WTC11 (cell line): ENCODE measurements around the gene FRMD8. TPM values are rescaled to one million over a fixed set of nuclear protein-coding genes. Genes with fewer than 3 reads are reported as not detected.

Experiments used
- ATAC-seq: fragments of 200-7000 bp; cut with Tn5 transposase; 2 replicates; pipeline ENCODE4 v1.10.0; 2021; ENCODE audit warnings: mild to moderate bottlenecking, moderate library complexity
- CTCF ChIA-PET: fragments of 300-600 bp; sonication (Branson Sonifier 250); formaldehyde crosslinking; loops from one replicate; lab custom pipeline; 2021; ENCODE audit warnings: antibody characterized with exemption; lab: Charles Lee
- POLR2A ChIA-PET: fragments of 350-600 bp; sonication (Branson Sonifier 250); formaldehyde crosslinking; loops from one replicate; lab custom pipeline; 2021; ENCODE audit warnings: antibody characterized with exemption; lab: Charles Lee
- DNase-seq: peaks from one replicate; pipeline ENCODE4 v3.0.0; 2021; ENCODE audit warnings: low spot score
- H3K27ac Mint-ChIP-seq: 2 replicates; pipeline ENCODE4 v1.8.0; 2021; ENCODE audit warnings: mixed read lengths
- H3K27me3 Mint-ChIP-seq: 2 replicates; pipeline ENCODE4 v1.8.0; 2021; ENCODE audit warnings: low read depth, mild to moderate bottlenecking, moderate library complexity, mixed read lengths
- H3K36me3 Mint-ChIP-seq: 2 replicates; pipeline ENCODE4 v1.8.0; 2021; ENCODE audit warnings: mixed read lengths
- H3K4me1 Mint-ChIP-seq: 2 replicates; pipeline ENCODE4 v1.8.0; 2022; ENCODE audit warnings: mixed read lengths
- H3K4me3 Mint-ChIP-seq: 2 replicates; pipeline ENCODE4 v1.8.0; 2021; ENCODE audit warnings: mild to moderate bottlenecking, moderate library complexity, mixed read lengths
- H3K9me3 Mint-ChIP-seq: 2 replicates; pipeline ENCODE4 v1.8.0; 2021; ENCODE audit warnings: mixed read lengths
- AR ChIP-seq: fragments of 250-450 bp; sonication (Bioruptor Pico); IDR thresholded peaks from 2 replicates; pipeline ENCODE4 v1.9.0; 2021; ENCODE audit warnings: mild to moderate bottlenecking
- ATF6 ChIP-seq: sonication (generic); formaldehyde crosslinking; IDR thresholded peaks from 2 replicates; pipeline ENCODE4 v1.8.1; 2023; ENCODE audit warnings: mild to moderate bottlenecking, missing genetic modification reagents
- CTCF ChIP-seq: fragments of 200-600 bp; IDR thresholded peaks from 2 replicates; pipeline ENCODE4 v1.8.0; 2022; ENCODE audit warnings: antibody characterized with exemption
- E2F4 ChIP-seq: sonication (generic); formaldehyde crosslinking; IDR thresholded peaks from 2 replicates; pipeline ENCODE4 v1.8.1; 2022; ENCODE audit warnings: low read depth, mild to moderate bottlenecking, moderate library complexity, missing genetic modification reagents, borderline replicate concordance
- ELF4 ChIP-seq: sonication (generic); formaldehyde crosslinking; IDR thresholded peaks from 2 replicates; pipeline ENCODE4 v1.8.1; 2022; ENCODE audit warnings: low read depth, mild to moderate bottlenecking, moderate library complexity, missing genetic modification reagents
- EMX1 ChIP-seq: fragments of 250-450 bp; sonication (Bioruptor Pico); IDR thresholded peaks from 2 replicates; pipeline ENCODE4 v1.8.0; 2021; ENCODE audit warnings: mild to moderate bottlenecking
- GABPB1 ChIP-seq: sonication (generic); formaldehyde crosslinking; IDR thresholded peaks from 2 replicates; pipeline ENCODE4 v1.8.1; 2023; ENCODE audit warnings: mild to moderate bottlenecking, missing genetic modification reagents
- JAZF1 ChIP-seq: fragments of 250-450 bp; sonication (Bioruptor Pico); IDR thresholded peaks from 2 replicates; pipeline ENCODE4 v1.9.0; 2021; ENCODE audit warnings: moderate library complexity, mild to moderate bottlenecking, inconsistent platforms
- NFYB ChIP-seq: sonication (generic); formaldehyde crosslinking; conservative IDR thresholded peaks from 2 replicates; pipeline ENCODE4 v1.8.0; 2022; ENCODE audit warnings: low read depth, missing genetic modification reagents
- SMAD3 ChIP-seq: sonication (generic); formaldehyde crosslinking; IDR thresholded peaks from 2 replicates; pipeline ENCODE4 v1.8.0; 2022; ENCODE audit warnings: missing genetic modification reagents, mild to moderate bottlenecking, borderline replicate concordance
- SOX15 ChIP-seq: fragments of 250-450 bp; sonication (Bioruptor Pico); IDR thresholded peaks from 2 replicates; pipeline ENCODE4 v1.9.0; 2021; ENCODE audit warnings: mild to moderate bottlenecking
- ZBTB21 ChIP-seq: sonication (generic); formaldehyde crosslinking; IDR thresholded peaks from 2 replicates; pipeline ENCODE4 v1.8.1; 2023; ENCODE audit warnings: mild to moderate bottlenecking, missing genetic modification reagents, borderline replicate concordance
- ZNF121 ChIP-seq: sonication (generic); formaldehyde crosslinking; IDR thresholded peaks from 2 replicates; pipeline ENCODE4 v1.8.0; 2023; ENCODE audit warnings: missing genetic modification reagents
- ZNF396 ChIP-seq: fragments of 250-450 bp; sonication (Bioruptor Pico); IDR thresholded peaks from 2 replicates; pipeline ENCODE4 v1.8.0; 2021; ENCODE audit warnings: mild to moderate bottlenecking, moderate library complexity, borderline replicate concordance
- total RNA-seq: library from RNA; stranded (reverse); gene quantifications from 3 replicates; pipeline ENCODE4 v1.2.3, GENCODE V29; 2021

The FRMD8 gene
- total RNA-seq, 1 experiment from 2014 or later, result 23.7 TPM

GRCh38 chr11:65353376-65353775 lies 33.1 kb upstream of the FRMD8 start:
- Mint-ChIP-seq H3K4me1 (peaks cover 10% of the 10 kb centered on the region), H3K9me3 (no peaks in the 10 kb centered on the region), H3K27ac (peak overlapping the region; percentile 19; the same call in 1 of the 2 replicates), H3K27me3 (peaks cover 30% of the 10 kb centered on the region), H3K4me3 (peak overlapping the region; percentile 70), H3K36me3 (peaks cover 31% of the 10 kb centered on the region)
- ATAC-seq (no peak), DNase-seq (no peak)
- ChIA-PET CTCF (interaction anchor here (0.9 to 3.3 kb wide), 8 partner anchors 22 to 217 kb away, joined by 3 to 30 read pairs (median 5); partner anchors contain the start of genes CDC42EP2, DPF2 and ZNRD2), POLR2A (interaction anchor here (1.0 to 1.3 kb wide), 6 partner anchors 20 to 172 kb away, joined by 3 to 5 read pairs (median 3); partner anchors contain the start of genes DPF2, POLA2 and SCYL1)
- TF ChIP-seq AR (CRISPR knock-in tag) (no peak), CTCF (no peak), GABPB1 (no peak), ZNF396 (CRISPR knock-in tag) (no peak), SMAD3 (CRISPR knock-in tag) (no peak), ZBTB21 (CRISPR knock-in tag) (no peak), JAZF1 (no peak), ELF4 (no peak), NFYB (CRISPR knock-in tag) (no peak), E2F4 (no peak), SOX15 (CRISPR knock-in tag) (no peak)

GRCh38 chr11:65353900-65354264 lies 32.6 kb upstream of the FRMD8 start:
- DNase-seq, result peak; percentile 38
- Mint-ChIP-seq H3K4me1 (peaks cover 10% of the 10 kb centered on the region), H3K9me3 (no peaks in the 10 kb centered on the region), H3K27me3 (peaks cover 30% of the 10 kb centered on the region), H3K4me3 (peak overlapping the region; percentile 70), H3K27ac (peak overlapping the region; percentile 19; the same call in 1 of the 2 replicates), H3K36me3 (peaks cover 26% of the 10 kb centered on the region)
- ChIA-PET CTCF (interaction anchor here (0.6 to 3.3 kb wide), 14 partner anchors 10 to 216 kb away, joined by 3 to 30 read pairs (median 3); partner anchors contain the start of genes CAPN1, CDC42EP2, DPF2 and ZNRD2), POLR2A (interaction anchor here (0.6 to 1.3 kb wide), 9 partner anchors 20 to 186 kb away, joined by 3 to 5 read pairs (median 3); partner anchors contain the start of genes DPF2, POLA2 and SCYL1)
- peak; percentile 14 for ATAC-seq
- TF ChIP-seq CTCF (no peak), ZNF121 (CRISPR knock-in tag) (0 out of 2 replicates have a peak, but pooled peaks have one; percentile 60), ATF6 (no peak), EMX1 (CRISPR knock-in tag) (0 out of 2 replicates have a peak, but pooled peaks have one; percentile 8)
- TF ChIP-seq, all 79 proteins: peak for 2
